HFFc6 (cell line): ENCODE measurements around the gene ATXN1. TPM values are rescaled to one million over a fixed set of nuclear protein-coding genes. Genes with fewer than 3 reads are reported as not detected.

ENCODE experiments used
- DNase-seq: peaks from one replicate; pipeline ENCODE4 v3.0.0-alpha.2; 2018
- H3K27ac Mint-ChIP-seq: 2 replicates; pipeline ENCODE4 v1.8.0; 2020; ENCODE audit warnings: mild to moderate bottlenecking, mixed read lengths
- H3K27me3 Mint-ChIP-seq: 2 replicates; pipeline ENCODE4 v1.8.0; 2021; ENCODE audit warnings: mild to moderate bottlenecking, moderate library complexity, mixed read lengths; ENCODE audit not compliant: insufficient read depth
- H3K36me3 Mint-ChIP-seq: 2 replicates; pipeline ENCODE4 v1.8.0; 2021; ENCODE audit warnings: low read depth, mixed read lengths
- H3K4me1 Mint-ChIP-seq: 2 replicates; pipeline ENCODE4 v1.8.0; 2020; ENCODE audit warnings: low read depth, mixed read lengths
- H3K4me3 Mint-ChIP-seq: 2 replicates; pipeline ENCODE4 v1.8.0; 2020; ENCODE audit warnings: mild to moderate bottlenecking, moderate library complexity, mixed read lengths
- H3K9me3 Mint-ChIP-seq: 2 replicates; pipeline ENCODE4 v1.8.0; 2020; ENCODE audit warnings: mild to moderate bottlenecking, mixed read lengths
- CTCF ChIP-seq: fragments of 200-600 bp; sonication (generic); IDR thresholded peaks from 2 replicates; pipeline ENCODE4 v1.5.0; 2021; ENCODE audit warnings: antibody characterized with exemption, mild to moderate bottlenecking
- total RNA-seq, 6 experiments: library from RNA; stranded (reverse); fragmentation: NEBNext Ultra II Directional; extraction: Animal tissue kit (Norgen Biotek cat#: 25700); gene quantifications; 2 replicates in 1 of 6; 3 replicates in 5 of 6; pipeline ENCODE4 v1.2.3, GENCODE V29; 2021

ATXN1 gene
- total RNA-seq, 6 experiments from 2014 or later, result 28.2 to 41.5 (median 30.5) TPM

GRCh38 chr6:16595514-16596120 is 165.6 kb downstream of the ATXN1 start:
- Mint-ChIP-seq H3K27ac (no peak overlapping the region), H3K4me3 (no peak overlapping the region), H3K9me3 (no peaks in the 10 kb centered on the region), H3K36me3 (peaks cover 12% of the 10 kb centered on the region), H3K27me3 (no peaks in the 10 kb centered on the region), H3K4me1 (peaks cover 12% of the 10 kb centered on the region)
- TF ChIP-seq CTCF, result no peak
- no peak for DNase-seq

- Mint-ChIP-seq H3K36me3 (peaks cover 12% of the 10 kb centered on the region), H3K4me1 (peaks cover 4% of the 10 kb centered on the region), H3K27me3 (no peaks in the 10 kb centered on the region), H3K9me3 (no peaks in the 10 kb centered on the region), H3K27ac (no peak overlapping the region), H3K4me3 (no peak overlapping the region)
- TF ChIP-seq CTCF, result no peak
- no peak for DNase-seq
Measured at GRCh38 chr6:16594849-16595248, 166.4 kb downstream of the ATXN1 start.

GRCh38 chr6:16592223-16592911 is 168.9 kb downstream of the ATXN1 start:
- H3K27me3 Mint-ChIP-seq, result peaks cover 3% of the 10 kb centered on the region
- no peaks in the 10 kb centered on the region for H3K9me3 Mint-ChIP-seq
- TF ChIP-seq CTCF, result no peak
- no peak overlapping the region for H3K4me3 Mint-ChIP-seq
- no peak overlapping the region for H3K27ac Mint-ChIP-seq
- H3K36me3 Mint-ChIP-seq, result peaks cover 20% of the 10 kb centered on the region
- H3K4me1 Mint-ChIP-seq, result peaks cover 17% of the 10 kb centered on the region
- DNase-seq, result no peak

DNA sequence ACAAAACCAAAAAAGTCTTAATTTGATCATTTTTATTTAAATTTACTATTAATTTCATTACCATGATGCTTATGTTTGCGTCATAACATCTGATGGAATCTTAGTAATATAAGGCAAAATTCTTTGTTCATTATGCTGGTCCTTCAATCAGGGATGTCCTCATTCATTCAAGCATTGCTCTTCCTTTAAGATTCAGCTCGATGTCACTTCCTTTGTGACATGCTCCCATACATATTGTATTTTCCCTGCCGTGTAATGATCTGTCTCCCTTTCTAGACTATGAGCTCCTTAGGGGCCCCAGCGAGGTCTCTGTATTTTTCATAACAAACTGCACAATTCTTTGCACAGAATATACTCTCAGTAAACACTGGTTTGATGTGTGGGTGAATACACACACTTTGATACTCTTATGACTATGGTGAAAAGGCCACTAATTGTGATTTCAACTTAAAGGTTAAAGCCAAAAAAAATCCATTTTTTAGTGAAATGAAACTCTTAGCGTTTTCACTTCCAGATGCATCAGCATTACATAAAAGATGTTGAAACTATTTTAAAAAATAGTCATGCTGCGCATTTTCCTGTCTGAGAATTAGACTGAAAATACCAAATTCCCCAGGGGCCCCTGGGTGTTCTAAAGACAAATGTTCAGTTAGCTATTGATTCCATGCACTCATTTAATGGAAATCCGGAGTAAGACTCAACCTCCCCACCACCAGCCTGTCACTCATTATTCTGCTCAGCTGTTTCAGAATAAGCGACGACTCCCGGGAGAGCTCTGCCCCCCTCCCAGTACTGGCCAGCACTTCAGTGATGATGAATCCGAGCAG is 169.7 kb downstream of the ATXN1 start:
- H3K27ac Mint-ChIP-seq, result no peak overlapping the region
- no peaks in the 10 kb centered on the region for H3K9me3 Mint-ChIP-seq
- H3K27me3 Mint-ChIP-seq, result peaks cover 3% of the 10 kb centered on the region
- peaks cover 20% of the 10 kb centered on the region for H3K36me3 Mint-ChIP-seq
- DNase-seq, result no peak
- no peak for TF ChIP-seq CTCF
- H3K4me1 Mint-ChIP-seq, result peaks cover 17% of the 10 kb centered on the region
- no peak overlapping the region for H3K4me3 Mint-ChIP-seq

GRCh38 chr6:16585805-16586204 is 175.5 kb downstream of the ATXN1 start:
- no peak for DNase-seq
- Mint-ChIP-seq H3K27ac (peak overlapping the region; percentile 14; the same call in 1 of the 2 replicates), H3K4me1 (peaks cover 37% of the 10 kb centered on the region), H3K36me3 (peaks cover 43% of the 10 kb centered on the region), H3K9me3 (no peaks in the 10 kb centered on the region), H3K27me3 (peaks cover 8% of the 10 kb centered on the region), H3K4me3 (no peak overlapping the region)
- no peak for TF ChIP-seq CTCF
